ENCODE measurements around the gene GORAB.

DNA sequence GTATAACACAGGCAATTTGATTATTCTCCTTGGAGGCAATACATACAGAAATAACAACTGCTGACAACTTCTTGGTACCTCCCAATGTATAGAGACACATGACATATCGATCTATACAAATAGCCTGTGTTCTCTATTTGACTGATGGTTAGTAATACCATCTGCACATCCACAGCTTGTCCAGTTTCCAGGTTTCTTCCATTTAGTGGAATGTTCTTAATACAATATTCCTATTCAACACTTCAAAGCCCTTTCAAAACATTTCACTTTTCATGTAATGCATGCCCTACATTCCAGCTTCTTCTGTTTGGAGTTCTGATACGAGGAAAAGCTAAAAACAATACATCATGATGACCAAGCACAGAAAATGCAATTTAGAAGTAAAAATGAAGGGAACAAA lies 37.0 kb upstream of the GORAB start:
- TF ChIP-seq, protein P1, sequence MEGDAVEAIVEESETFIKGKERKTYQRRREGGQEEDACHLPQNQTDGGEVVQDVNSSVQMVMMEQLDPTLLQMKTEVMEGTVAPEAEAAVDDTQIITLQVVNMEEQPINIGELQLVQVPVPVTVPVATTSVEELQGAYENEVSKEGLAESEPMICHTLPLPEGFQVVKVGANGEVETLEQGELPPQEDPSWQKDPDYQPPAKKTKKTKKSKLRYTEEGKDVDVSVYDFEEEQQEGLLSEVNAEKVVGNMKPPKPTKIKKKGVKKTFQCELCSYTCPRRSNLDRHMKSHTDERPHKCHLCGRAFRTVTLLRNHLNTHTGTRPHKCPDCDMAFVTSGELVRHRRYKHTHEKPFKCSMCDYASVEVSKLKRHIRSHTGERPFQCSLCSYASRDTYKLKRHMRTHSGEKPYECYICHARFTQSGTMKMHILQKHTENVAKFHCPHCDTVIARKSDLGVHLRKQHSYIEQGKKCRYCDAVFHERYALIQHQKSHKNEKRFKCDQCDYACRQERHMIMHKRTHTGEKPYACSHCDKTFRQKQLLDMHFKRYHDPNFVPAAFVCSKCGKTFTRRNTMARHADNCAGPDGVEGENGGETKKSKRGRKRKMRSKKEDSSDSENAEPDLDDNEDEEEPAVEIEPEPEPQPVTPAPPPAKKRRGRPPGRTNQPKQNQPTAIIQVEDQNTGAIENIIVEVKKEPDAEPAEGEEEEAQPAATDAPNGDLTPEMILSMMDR (IDR thresholded peaks at IDR 0.05), result no peak
- TF ChIP-seq ZFX (IDR thresholded peaks at IDR 0.05; ENCODE audit: borderline replicate concordance), result no peak
